GM12878 (cell line): Measurements from ENCODE around the gene FNTB. TPM values are rescaled to one million over a fixed set of nuclear protein-coding genes. Genes with fewer than 3 reads are reported as not detected.

Experiments used
- ATAC-seq: fragments of 200-7000 bp; cut with Tn5 transposase; 3 replicates; pipeline ENCODE4 v1.9.1; 2020; ENCODE audit warnings: mild to moderate bottlenecking, moderate library complexity
- BruUV-seq: library from RNA; stranded (reverse); fragments of 400-500 nt; replicated peaks from 2 replicates; lab custom pipeline; 2021; lab: Mats Ljungman, UMichigan
- CTCF ChIA-PET: fragments of 300-600 bp; sonication (Branson Sonifier 250); formaldehyde crosslinking; extraction: SDS; loops from one replicate; lab custom pipeline; 2021; ENCODE audit warnings: inconsistent platforms; lab: Yijun Ruan, JAX
- POLR2A ChIA-PET: fragments of 350-600 bp; formaldehyde crosslinking; extraction: SDS; loops from one replicate; lab custom pipeline; 2021; ENCODE audit warnings: inconsistent platforms; lab: Charles Lee
- RAD21 ChIA-PET: fragments of 300-600 bp; sonication (Branson Sonifier 250); formaldehyde crosslinking; loops from one replicate; lab custom pipeline; 2023; ENCODE audit warnings: antibody characterized with exemption; ENCODE audit not compliant: unreplicated experiment; lab: Charles Lee
- SMC1A ChIA-PET: fragments of 300-600 bp; sonication (Branson Sonifier 250); formaldehyde crosslinking; loops from one replicate; lab custom pipeline; 2023; ENCODE audit not compliant: unreplicated experiment, uncharacterized antibody; lab: Charles Lee
- DNase-seq: peaks from one replicate; pipeline ENCODE4 v3.0.0-alpha.2; 2011; ENCODE audit warnings: low read depth, low spot score
- FAIRE-seq: peaks from 3 replicates; lab custom pipeline; 2011; peaks lifted over from hg19 to GRCh38; lab: Jason Lieb, UNC
- H2AFZ ChIP-seq: 2 replicates; pipeline ENCODE4 v1.6.0; 2011; ENCODE audit warnings: low read depth, low read length, control low read depth; ENCODE audit not compliant: control insufficient read depth
- H3K27ac ChIP-seq: 2 replicates; pipeline ENCODE4 v1.5.1; 2011; ENCODE audit warnings: control low read depth; ENCODE audit not compliant: control insufficient read depth, insufficient read depth
- H3K27me3 ChIP-seq, 2 experiments: replicated peaks in 1 of 2; 2 replicates each; pipeline versions ENCODE4 v1.6.0 to v1.6.1; 2011; ENCODE audit warnings: low read length in 1 of 2; ENCODE audit not compliant: control insufficient read depth in 2 of 2, insufficient read depth in 2 of 2
- H3K36me3 ChIP-seq, 2 experiments: 2 replicates each; pipeline ENCODE4 v1.5.1; 2011; ENCODE audit warnings: low read length in 1 of 2; ENCODE audit not compliant: control insufficient read depth in 2 of 2, insufficient read depth in 2 of 2
- H3K4me1 ChIP-seq: 2 replicates; pipeline ENCODE4 v1.6.1; 2011; ENCODE audit warnings: mild to moderate bottlenecking, low read length, moderate library complexity, mixed read lengths; ENCODE audit not compliant: control insufficient read depth, insufficient read depth
- H3K4me2 ChIP-seq: 2 replicates; pipeline ENCODE4 v1.6.0; 2011; ENCODE audit warnings: control low read depth; ENCODE audit not compliant: control insufficient read depth, insufficient read depth
- H3K4me3 ChIP-seq: fragments of 200-600 bp; sonication (generic); 2 replicates; pipeline ENCODE4 v1.5.1; 2016
- H3K79me2 ChIP-seq: 2 replicates; pipeline ENCODE4 v1.6.0; 2011; ENCODE audit warnings: low read length; ENCODE audit not compliant: control insufficient read depth, insufficient read depth
- H3K9ac ChIP-seq: 2 replicates; pipeline ENCODE4 v1.8.0; 2011; ENCODE audit warnings: low read length, control low read depth, mixed read lengths; ENCODE audit not compliant: control insufficient read depth, insufficient read depth
- H3K9me3 ChIP-seq: replicated peaks from 3 replicates; pipeline ENCODE4 v1.5.1; 2011; ENCODE audit warnings: mild to moderate bottlenecking, low read length; ENCODE audit not compliant: control insufficient read depth, insufficient read depth
- H4K20me1 ChIP-seq: 2 replicates; pipeline ENCODE4 v1.6.0; 2011; ENCODE audit not compliant: control insufficient read depth, insufficient read depth
- ATF3 ChIP-seq: IDR thresholded peaks from 2 replicates; pipeline ENCODE4 v1.6.1; 2011; ENCODE audit warnings: low read depth, mild to moderate bottlenecking, low read length, moderate library complexity, borderline replicate concordance; ENCODE audit errors: extremely low read depth
- EP300 ChIP-seq, 2 experiments: fragments of 150-350 bp in 1 of 2; IDR thresholded peaks; 2 replicates each; pipeline ENCODE4 v1.6.1; 2011 to 2012; ENCODE audit warnings: low read depth in 2 of 2, low read length in 2 of 2, borderline replicate concordance in 1 of 2, improper control_type of control experiment in 1 of 2, inconsistent platforms in 1 of 2; ENCODE audit not compliant: control insufficient read depth in 1 of 2
- FOXM1 ChIP-seq: IDR thresholded peaks from 2 replicates; pipeline ENCODE4 v1.6.1; 2012; ENCODE audit warnings: low read depth, mild to moderate bottlenecking, inconsistent platforms, low read length, moderate library complexity
- MEF2B ChIP-seq: fragments of 450-650 bp; IDR thresholded peaks from 2 replicates; pipeline ENCODE4 v1.6.1; 2018; ENCODE audit warnings: mild to moderate bottlenecking, moderate library complexity; ENCODE audit not compliant: partially characterized antibody, poor library complexity, severe bottlenecking
- SIX5 ChIP-seq: IDR thresholded peaks from 2 replicates; pipeline ENCODE4 v1.6.1; 2011; ENCODE audit warnings: mild to moderate bottlenecking, low read depth, low read length, moderate library complexity; ENCODE audit not compliant: severe bottlenecking
- TBL1XR1 ChIP-seq: IDR thresholded peaks from 2 replicates; pipeline ENCODE4 v1.6.1; 2012; ENCODE audit warnings: low read depth, low read length, improper control_type of control experiment
- TCF3 ChIP-seq: IDR thresholded peaks from 2 replicates; pipeline ENCODE4 v1.6.1; 2012; ENCODE audit warnings: low read depth, mild to moderate bottlenecking, low read length, borderline replicate concordance; ENCODE audit not compliant: insufficient read depth
- WGBS: methylation state at CpG from one replicate; pipeline ENCODE4 v1.1.6; 2016; ENCODE audit warnings: low lambda C conversion rate; ENCODE audit not compliant: insufficient replicate concordance, insufficient coverage; ENCODE audit errors: missing lambda C conversion rate; 5-methylcytosine and 5-hydroxymethylcytosine counted together
- in situ Hi-C: fragments of 300-500 bp; cut with MboI; formaldehyde crosslinking; loops from 9 replicates; pipeline ENCODE4 v1.14.3; 2018; ENCODE audit warnings: mixed read lengths
- intact Hi-C: fragments of 100-400 bp; cut with micrococcal nuclease; formaldehyde crosslinking; loops from one replicate; pipeline ENCODE4 v1.14.2; 2022; ENCODE audit not compliant: unreplicated experiment
- polyA plus RNA-seq, 11 experiments: library from polyadenylated mRNA; depleted of rRNA in 4 of 11; unstranded in 6 of 11; stranded (reverse) in 5 of 11; fragments of >200 nt; fragmentation: Nextera tagmentation in 4 of 11; fragmentation: Illumina TruSeq in 1 of 11; extraction: Ambion mirVana in 4 of 11; extraction: Trizol in 1 of 11; gene quantifications; 1 replicate in 1 of 11; 2 replicates in 10 of 11; pipeline versions ENCODE4 v1.2.1 to v1.2.3, GENCODE V29; 2011 to 2016; ENCODE audit warnings: inconsistent platforms in 2 of 11, missing spikeins in 2 of 11, low read depth in 1 of 11
- total RNA-seq, 4 experiments: library from RNA; depleted of rRNA in 3 of 4; stranded (reverse); fragments of >200 nt in 3 of 4; fragmentation: Illumina TruSeq in 1 of 4; extraction: Trizol in 1 of 4; gene quantifications; 2 replicates each; pipeline versions ENCODE4 v1.2.1 to v1.2.3, GENCODE V29; 2013 to 2021

FNTB gene
- total and polyA plus RNA-seq, 10 of the 15 experiments (the other 5 are each of a cell fraction or from before 2014, with no cell fraction given), result 10.4 to 25.1 (median 16.7) TPM

DNA sequence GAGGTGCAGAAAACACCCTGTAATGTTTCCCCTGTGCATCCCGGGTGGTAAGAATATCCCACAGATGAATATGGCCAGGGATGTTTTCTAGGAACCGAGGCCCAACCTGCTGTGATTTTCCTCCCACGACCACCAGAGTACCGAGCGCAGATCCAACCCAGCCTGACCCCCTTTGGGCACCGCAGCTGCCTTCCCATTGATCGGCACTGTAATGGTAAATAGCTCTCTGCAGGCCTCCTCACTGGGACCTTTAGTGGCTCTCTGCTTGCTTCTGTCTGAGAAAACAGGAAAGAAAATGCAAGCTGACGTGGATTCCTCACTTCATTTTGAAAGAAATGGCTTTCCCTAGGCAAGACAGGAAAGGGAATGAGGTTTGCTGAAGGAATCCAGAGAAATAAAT is 12.1 kb upstream of the FNTB start:
- H3K79me2 ChIP-seq, result no peaks in the 10 kb centered on the region
- no peak overlapping the region for H2AFZ ChIP-seq
- WGBS, result 81% methylated on average over 8 of the region's 8 CpGs
- ATAC-seq (no peak), FAIRE-seq (no peak), DNase-seq (no peak)
- BruUV-seq, result no TSS peak
- RAD21 ChIA-PET, result no interaction called here
- no peak overlapping the region for H3K4me3 ChIP-seq
- in situ Hi-C loops, result no loop called here
- H4K20me1 ChIP-seq, result no peaks in the 10 kb centered on the region
- no peak overlapping the region for H3K27ac ChIP-seq
- intact Hi-C loops, result no loop called here
- no peaks in the 10 kb centered on the region for H3K9me3 ChIP-seq
- POLR2A ChIA-PET, result interaction anchor here (0.6 to 0.9 kb wide), 3 partner anchors 11 to 1045 kb away, joined by 3 to 4 read pairs (median 3); no protein-coding TSS in a partner anchor
- no peaks in the 10 kb centered on the region for H3K4me1 ChIP-seq
- H3K27me3 ChIP-seq, result peaks cover 2 to 7% of the 10 kb centered on the region in 2 experiments
- no peak overlapping the region for H3K4me2 ChIP-seq
- H3K9ac ChIP-seq, result no peak overlapping the region
- no peaks in the 10 kb centered on the region for H3K36me3 ChIP-seq
- TF ChIP-seq TCF3 (no peak), SIX5 (no peak), ATF3 (no peak), TBL1XR1 (no peak), EP300 (IDR thresholded peaks at IDR 0.05; ENCODE audit: borderline replicate concordance in 1 of 2, control insufficient read depth in 1 of 2, low read depth in 2 of 2, low read length in 2 of 2) (no peak), FOXM1 (no peak), MEF2B (no peak)
- TF ChIP-seq, all 136 proteins: peak for 0
- ChIA-PET CTCF (interaction anchor here (0.7 to 1.9 kb wide), 4 partner anchors 11 to 45 kb away, joined by 3 to 7 read pairs (median 4); no protein-coding TSS in a partner anchor), SMC1A (interaction anchor here (1.2 to 2.0 kb wide), 2 partner anchors 21 to 82 kb away, joined by 3 to 4 read pairs; no protein-coding TSS in a partner anchor)
